ENCODE data around the gene ACOX3.

DNA sequence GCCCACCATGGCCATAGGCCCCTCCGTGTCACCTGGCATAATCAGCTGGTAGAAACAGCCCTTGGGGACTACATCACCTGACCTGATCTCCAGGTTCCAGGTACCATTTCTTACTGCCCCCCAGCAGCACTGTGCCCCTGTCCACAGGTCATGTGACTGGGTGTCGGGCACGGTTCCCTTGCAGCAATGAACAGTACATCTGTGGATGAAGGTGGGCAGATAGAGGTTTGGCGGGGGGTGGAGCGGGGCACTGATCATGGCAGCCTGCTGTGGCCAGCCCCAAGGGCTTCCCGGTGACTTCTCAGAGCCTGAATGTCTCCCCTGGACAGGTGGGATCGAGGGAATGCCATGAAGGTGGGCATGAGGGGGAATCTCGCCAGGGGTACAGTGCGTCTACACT is 37.8 kb upstream of the ACOX3 start:
- TF ChIP-seq CTCF (optimal IDR thresholded peaks at IDR 0.05 in 1 of 3, IDR thresholded peaks at IDR 0.05 in 1 of 3, conservative IDR thresholded peaks at IDR 0.05 in 1 of 3; ENCODE audit: extremely low read depth in 1 of 3, insufficient read depth in 2 of 3, low read length in 3 of 3) (no peak), EZH2 (IDR thresholded peaks at IDR 0.05; ENCODE audit: low read length) (no peak)

All from keratinocyte (primary cell).